Measurements from ENCODE around the gene MACF1. TPM values are rescaled to one million over a fixed set of nuclear protein-coding genes. Genes with fewer than 3 reads are reported as not detected.

MACF1 gene
- total RNA-seq, 1 experiment from 2014 or later, result 211 TPM

GRCh38 chr1:39391691-39392679 lies 187.5 kb downstream of the MACF1 start:
- H3K4me3 ChIP-seq, result no peak overlapping the region

GRCh38 chr1:39392851-39393573 lies 188.5 kb downstream of the MACF1 start:
- H3K36me3 ChIP-seq, result peaks cover 36% of the 10 kb centered on the region
- DNase-seq (ENCODE audit: low read depth in 1 of 2, low spot score in 2 of 2), result no peak
- H3K4me3 ChIP-seq, result no peak overlapping the region
- H3K4me1 ChIP-seq (replicated peaks), result peaks cover 64% of the 10 kb centered on the region
- H3K27me3 ChIP-seq (replicated peaks), result no peaks in the 10 kb centered on the region
- no peaks in the 10 kb centered on the region for H3K9me3 ChIP-seq (replicated peaks)
- peak overlapping the region; percentile 71 for H3K27ac ChIP-seq

More at GRCh38 chr1:39391691-39392679, 187.5 kb downstream of the MACF1 start:
- Histone ChIP-seq H3K4me1 (replicated peaks) (peaks cover 64% of the 10 kb centered on the region), H3K27ac (peak overlapping the region; percentile 71), H3K27me3 (replicated peaks) (no peaks in the 10 kb centered on the region), H3K36me3 (peaks cover 46% of the 10 kb centered on the region), H3K9me3 (replicated peaks) (no peaks in the 10 kb centered on the region)
- DNase-seq (ENCODE audit: low read depth in 1 of 2, low spot score in 2 of 2), result peak; percentile 72 to 82

DNA sequence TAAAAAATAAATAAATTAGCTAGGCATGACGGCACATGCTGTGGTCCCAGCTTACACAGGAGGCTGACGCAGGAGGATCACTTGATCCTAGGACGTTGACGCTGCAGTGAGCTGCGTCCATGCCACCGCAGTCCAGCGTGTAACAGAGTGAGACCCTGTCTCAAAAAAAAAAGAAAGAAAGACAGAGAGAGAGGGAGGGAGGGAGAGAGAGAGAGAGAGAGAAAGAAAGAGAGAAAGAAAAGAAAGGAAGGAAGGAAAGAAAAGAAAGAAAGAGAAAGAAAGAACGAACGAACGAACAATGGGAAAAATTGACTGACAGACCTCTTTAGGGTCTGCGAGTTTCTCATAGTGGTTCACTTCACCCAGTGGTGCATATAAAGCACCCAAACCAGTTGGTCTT lies 189.2 kb downstream of the MACF1 start:
- Histone ChIP-seq H3K4me3 (no peak overlapping the region), H3K36me3 (peaks cover 30% of the 10 kb centered on the region), H3K9me3 (replicated peaks) (no peaks in the 10 kb centered on the region), H3K27me3 (replicated peaks) (no peaks in the 10 kb centered on the region), H3K27ac (no peak overlapping the region), H3K4me1 (replicated peaks) (peaks cover 68% of the 10 kb centered on the region)
- no peak for DNase-seq (ENCODE audit: low read depth in 1 of 2, low spot score in 2 of 2)

GRCh38 chr1:39394059-39394458 lies 189.6 kb downstream of the MACF1 start:
- H3K27me3 ChIP-seq (replicated peaks), result no peaks in the 10 kb centered on the region
- peaks cover 27% of the 10 kb centered on the region for H3K36me3 ChIP-seq
- H3K4me3 ChIP-seq, result no peak overlapping the region
- DNase-seq (ENCODE audit: low read depth in 1 of 2, low spot score in 2 of 2), result no peak
- no peaks in the 10 kb centered on the region for H3K9me3 ChIP-seq (replicated peaks)
- H3K4me1 ChIP-seq (replicated peaks), result peaks cover 72% of the 10 kb centered on the region
- H3K27ac ChIP-seq, result no peak overlapping the region

- Histone ChIP-seq H3K27me3 (replicated peaks) (no peaks in the 10 kb centered on the region), H3K27ac (no peak overlapping the region), H3K4me1 (replicated peaks) (peaks cover 77% of the 10 kb centered on the region), H3K9me3 (replicated peaks) (no peaks in the 10 kb centered on the region), H3K4me3 (no peak overlapping the region), H3K36me3 (peaks cover 25% of the 10 kb centered on the region)
- no peak for DNase-seq (ENCODE audit: low read depth in 1 of 2, low spot score in 2 of 2)
Observed at GRCh38 chr1:39394598-39394997, 190.1 kb downstream of the MACF1 start.

DNA sequence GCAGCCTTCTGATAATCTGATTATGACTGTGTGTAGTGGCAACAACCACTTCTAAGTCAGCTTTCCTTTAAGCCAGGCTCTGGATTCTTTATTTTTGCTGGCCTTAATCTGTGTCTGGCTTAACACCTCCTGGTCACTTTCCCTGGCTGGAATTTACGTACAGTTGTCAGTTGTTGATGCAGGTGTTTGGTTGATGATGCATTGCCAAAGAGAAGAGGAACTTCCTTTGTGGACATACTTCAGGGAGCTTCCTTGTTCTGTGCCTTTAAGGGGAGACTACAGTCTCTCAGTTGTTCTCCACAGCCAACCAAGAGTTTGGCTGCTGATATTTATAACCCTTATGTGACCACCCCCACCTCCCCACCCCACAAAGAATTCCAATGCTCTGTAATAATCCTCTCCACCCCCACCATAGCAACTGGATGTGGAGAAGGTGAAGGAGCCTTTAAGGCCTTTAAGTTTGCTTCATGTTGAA lies 190.9 kb downstream of the MACF1 start:
- H3K4me1 ChIP-seq (replicated peaks), result peaks cover 82% of the 10 kb centered on the region
- no peaks in the 10 kb centered on the region for H3K9me3 ChIP-seq (replicated peaks)
- peaks cover 19% of the 10 kb centered on the region for H3K36me3 ChIP-seq
- H3K27ac ChIP-seq, result peak overlapping the region; percentile 49
- H3K27me3 ChIP-seq (replicated peaks), result no peaks in the 10 kb centered on the region
- no peak overlapping the region for H3K4me3 ChIP-seq
- peak; percentile 58 to 62 for DNase-seq (ENCODE audit: low read depth in 1 of 2, low spot score in 2 of 2)

- Histone ChIP-seq H3K4me1 (replicated peaks) (peaks cover 76% of the 10 kb centered on the region), H3K4me3 (no peak overlapping the region), H3K9me3 (replicated peaks) (no peaks in the 10 kb centered on the region), H3K36me3 (peaks cover 18% of the 10 kb centered on the region), H3K27me3 (replicated peaks) (no peaks in the 10 kb centered on the region), H3K27ac (no peak overlapping the region)
- no peak for DNase-seq (ENCODE audit: low read depth in 1 of 2, low spot score in 2 of 2)
Observed at GRCh38 chr1:39396671-39397070, 192.2 kb downstream of the MACF1 start.

- DNase-seq (ENCODE audit: low read depth in 1 of 2, low spot score in 2 of 2), result no peak
- Histone ChIP-seq H3K27ac (peak overlapping the region; percentile 85), H3K36me3 (peaks cover 24% of the 10 kb centered on the region), H3K27me3 (replicated peaks) (no peaks in the 10 kb centered on the region), H3K4me1 (replicated peaks) (peaks cover 68% of the 10 kb centered on the region), H3K4me3 (no peak overlapping the region), H3K9me3 (replicated peaks) (no peaks in the 10 kb centered on the region)
Observed at GRCh38 chr1:39397487-39397886, 193.0 kb downstream of the MACF1 start.

- Histone ChIP-seq H3K27me3 (replicated peaks) (no peaks in the 10 kb centered on the region), H3K4me1 (replicated peaks) (peaks cover 61% of the 10 kb centered on the region), H3K27ac (peak overlapping the region; percentile 85), H3K36me3 (peaks cover 26% of the 10 kb centered on the region), H3K9me3 (replicated peaks) (no peaks in the 10 kb centered on the region), H3K4me3 (no peak overlapping the region)
- peak; percentile 91 to 92 for DNase-seq (ENCODE audit: low read depth in 1 of 2, low spot score in 2 of 2)
Observed at GRCh38 chr1:39398278-39399021, 194.0 kb downstream of the MACF1 start.

GRCh38 chr1:39401106-39401505 lies 196.6 kb downstream of the MACF1 start:
- no peak overlapping the region for H3K27ac ChIP-seq

GRCh38 chr1:39404876-39405275 lies 200.4 kb downstream of the MACF1 start:
- Histone ChIP-seq H3K27me3 (replicated peaks) (no peaks in the 10 kb centered on the region), H3K4me3 (no peak overlapping the region), H3K27ac (no peak overlapping the region), H3K9me3 (replicated peaks) (no peaks in the 10 kb centered on the region), H3K4me1 (replicated peaks) (peaks cover 40% of the 10 kb centered on the region), H3K36me3 (peaks cover 21% of the 10 kb centered on the region)
- DNase-seq (ENCODE audit: low read depth in 1 of 2, low spot score in 2 of 2), result no peak

More at GRCh38 chr1:39401106-39401505, 196.6 kb downstream of the MACF1 start:
- no peak overlapping the region for H3K4me3 ChIP-seq
- DNase-seq (ENCODE audit: low read depth in 1 of 2, low spot score in 2 of 2), result no peak
- peaks cover 24% of the 10 kb centered on the region for H3K36me3 ChIP-seq
- H3K4me1 ChIP-seq (replicated peaks), result peaks cover 49% of the 10 kb centered on the region
- H3K27me3 ChIP-seq (replicated peaks), result no peaks in the 10 kb centered on the region
- H3K9me3 ChIP-seq (replicated peaks), result no peaks in the 10 kb centered on the region

- Histone ChIP-seq H3K27me3 (replicated peaks) (no peaks in the 10 kb centered on the region), H3K9me3 (replicated peaks) (no peaks in the 10 kb centered on the region), H3K27ac (no peak overlapping the region), H3K36me3 (peaks cover 25% of the 10 kb centered on the region), H3K4me3 (no peak overlapping the region), H3K4me1 (replicated peaks) (peaks cover 43% of the 10 kb centered on the region)
- DNase-seq (ENCODE audit: low read depth in 1 of 2, low spot score in 2 of 2), result no peak
Observed at GRCh38 chr1:39405358-39405757, 200.9 kb downstream of the MACF1 start.
